ENCODE results near the gene BRMS1. TPM values are rescaled to one million over a fixed set of nuclear protein-coding genes. Genes with fewer than 3 reads are reported as not detected.

Gene BRMS1
- total RNA-seq, 2 donors from 2014 or later, result 21.6 to 41.7 TPM

Other genes starting within 250 kb of the BRMS1 start
- gene KLC2, start 87.4 kb downstream of the BRMS1 start, total RNA-seq, result 10 to 100 TPM; 38.3 to 45.2 TPM
- 100 to 1,000 TPM; 116 to 178 TPM for gene RAB1B, start 76.5 kb downstream of the BRMS1 start, total RNA-seq
- 1 to 10 TPM; 3.9 to 5.0 TPM for gene CNIH2, start 66.9 kb downstream of the BRMS1 start, total RNA-seq
- 10 to 100 TPM; 41.2 to 68.3 TPM for gene YIF1A, start 56.0 kb downstream of the BRMS1 start, total RNA-seq
- not detected for gene TMEM151A, start 53.2 kb downstream of the BRMS1 start, total RNA-seq
- gene CD248, start 28.1 kb downstream of the BRMS1 start, total RNA-seq, result not detected
- gene RIN1, start 8.7 kb downstream of the BRMS1 start, total RNA-seq, result 1 to 10 TPM; 1.6 to 3.4 TPM
- 10 to 100 TPM in 1 of 2 donors, 1 to 10 TPM in 1; 7.7 to 12.9 TPM for gene B4GAT1, start 2.5 kb upstream of the BRMS1 start, total RNA-seq
- gene SLC29A2, start 26.7 kb upstream of the BRMS1 start, total RNA-seq, result 1 to 10 TPM; 7.6 to 9.1 TPM
- gene NPAS4, start 75.9 kb upstream of the BRMS1 start, total RNA-seq, result under 1 TPM; 0.21 to 0.28 TPM
- gene MRPL11, start 93.7 kb upstream of the BRMS1 start, total RNA-seq, result 100 to 1,000 TPM in 1 of 2 donors, 10 to 100 TPM in 1; 56.1 to 131 TPM
- gene PELI3, start 121.8 kb upstream of the BRMS1 start, total RNA-seq, result 10 to 100 TPM in 1 of 2 donors, 1 to 10 TPM in 1; 8.1 to 17.5 TPM
- gene DPP3, start 135.3 kb upstream of the BRMS1 start, total RNA-seq, result 100 to 1,000 TPM in 1 of 2 donors, 10 to 100 TPM in 1; 67.9 to 117 TPM
- gene BBS1, start 165.5 kb upstream of the BRMS1 start, total RNA-seq, result 10 to 100 TPM; 16.4 to 17.2 TPM
- gene ZDHHC24, start 200.9 kb upstream of the BRMS1 start, total RNA-seq, result 10 to 100 TPM in 1 of 2 donors, 1 to 10 TPM in 1; 8.7 to 12.6 TPM
- gene ACTN3, start 201.8 kb upstream of the BRMS1 start, total RNA-seq, result 1 to 10 TPM in 1 of 2 donors, under 1 TPM in 1; 0.58 to 3.0 TPM
- 10 to 100 TPM in 1 of 2 donors, 1 to 10 TPM in 1; 4.1 to 12.9 TPM for gene CTSF, start 223.5 kb upstream of the BRMS1 start, total RNA-seq
- under 1 TPM; 0.11 to 0.15 TPM for gene CCDC87, start 248.0 kb upstream of the BRMS1 start, total RNA-seq
- gene CCS, start 248.1 kb upstream of the BRMS1 start, total RNA-seq, result 10 to 100 TPM; 27.5 to 35.1 TPM

All from activated T-helper 17 cell treated with anti-CD3 and anti-CD28 coated beads, Interleukin-2, amount 50 U/mL, for 72 hours (primary cell).